Fibroblast of lung (primary cell): Measurements from ENCODE around the gene COPS6. TPM values are rescaled to one million over a fixed set of nuclear protein-coding genes. Genes with fewer than 3 reads are reported as not detected.

Experiments used
- DNase-seq, 2 donors: peaks; one replicate each; pipeline versions ENCODE4 v3.0.0 to v3.0.0-alpha.2; 2010; ENCODE audit warnings: low read depth in 2 of 2
- H2AFZ ChIP-seq: 2 replicates; pipeline ENCODE4 v1.5.1; 2012; ENCODE audit warnings: low read length, control low read depth, inconsistent platforms
- H3K27ac ChIP-seq: 2 replicates; pipeline ENCODE4 v1.5.1; 2011; ENCODE audit warnings: low read length, control low read depth; ENCODE audit not compliant: insufficient read depth
- H3K27me3 ChIP-seq: 2 replicates; pipeline ENCODE4 v1.5.1; 2011; ENCODE audit warnings: mild to moderate bottlenecking, low read length; ENCODE audit not compliant: control insufficient read depth, insufficient read depth
- H3K36me3 ChIP-seq: 2 replicates; pipeline ENCODE4 v1.5.1; 2011; ENCODE audit warnings: low read length; ENCODE audit not compliant: control insufficient read depth, insufficient read depth
- H3K4me1 ChIP-seq: 2 replicates; pipeline ENCODE4 v1.5.1; 2011; ENCODE audit warnings: low read length; ENCODE audit not compliant: control insufficient read depth, insufficient read depth; ENCODE audit errors: extremely low read depth
- H3K4me2 ChIP-seq: 2 replicates; pipeline ENCODE4 v1.5.1; 2011; ENCODE audit warnings: low read length, control low read depth; ENCODE audit not compliant: insufficient read depth; ENCODE audit errors: extremely low read depth
- H3K4me3 ChIP-seq, 4 experiments: fragments of 200-600 bp in 1 of 4; sonication (generic) in 1 of 4; replicated peaks in 1 of 4; 2 replicates each; pipeline ENCODE4 v1.5.1; 2011 to 2016; ENCODE audit warnings: low read length in 4 of 4, low read depth in 3 of 4, mild to moderate bottlenecking in 3 of 4, control low read depth in 2 of 4, inconsistent platforms in 1 of 4, mixed read lengths in 1 of 4; ENCODE audit not compliant: insufficient read depth in 1 of 4; ENCODE audit errors: control extremely low read depth in 1 of 4
- H3K79me2 ChIP-seq: 2 replicates; pipeline ENCODE4 v1.5.1; 2012; ENCODE audit warnings: mild to moderate bottlenecking, low read length, inconsistent platforms; ENCODE audit not compliant: control insufficient read depth, insufficient read depth
- H3K9ac ChIP-seq: 2 replicates; pipeline ENCODE4 v1.5.1; 2011; ENCODE audit warnings: mild to moderate bottlenecking, low read length, control low read depth; ENCODE audit not compliant: insufficient read depth
- H3K9me3 ChIP-seq: 2 replicates; pipeline ENCODE4 v1.5.1; 2012; ENCODE audit warnings: low read depth, low read length; ENCODE audit not compliant: control insufficient read depth, insufficient read depth
- H4K20me1 ChIP-seq: 2 replicates; pipeline ENCODE4 v1.5.1; 2011; ENCODE audit warnings: low read length; ENCODE audit not compliant: control insufficient read depth, insufficient read depth; ENCODE audit errors: extremely low read depth
- CTCF ChIP-seq, 2 donors: IDR thresholded peaks in 1 of 2; conservative IDR thresholded peaks in 1 of 2; 1 replicate in 1 of 2; 2 replicates in 1 of 2; pipeline ENCODE4 v1.5.1; 2011 to 2012; ENCODE audit warnings: low read length in 2 of 2, control low read depth in 1 of 2, inconsistent platforms in 1 of 2, low read depth in 1 of 2, mild to moderate bottlenecking in 1 of 2
- EZH2 ChIP-seq: IDR thresholded peaks from 2 replicates; pipeline ENCODE4 v1.5.1; 2012; ENCODE audit warnings: low read length, control low read depth, mild to moderate bottlenecking; ENCODE audit errors: missing control alignments
- polyA plus RNA-seq, 2 donors: library from polyadenylated mRNA; depleted of rRNA in 1 of 2; stranded (reverse) in 1 of 2; unstranded in 1 of 2; fragments of >200 nt; gene quantifications; 2 replicates each; pipeline ENCODE4 v1.2.1, GENCODE V29; 2011 to 2012; ENCODE audit warnings: missing spikeins in 1 of 2
- total RNA-seq: library from RNA; depleted of rRNA; stranded (reverse); fragments of >200 nt; gene quantifications from 2 replicates; pipeline ENCODE4 v1.2.1, GENCODE V29; 2014

The COPS6 gene
- total and polyA plus RNA-seq, 2 donors (not counting 1 experiment from before 2014, with no cell fraction given): 71.0 to 188 TPM

GRCh38 chr7:100044718-100045117, 44.1 kb upstream of the COPS6 start:
- Histone ChIP-seq H3K4me1 (peaks cover 2% of the 10 kb centered on the region), H3K9ac (no peak overlapping the region), H3K27ac (no peak overlapping the region), H3K79me2 (no peaks in the 10 kb centered on the region), H4K20me1 (no peaks in the 10 kb centered on the region), H3K4me3 (no peak overlapping the region), H3K27me3 (no peaks in the 10 kb centered on the region), H3K9me3 (no peaks in the 10 kb centered on the region), H3K36me3 (no peaks in the 10 kb centered on the region), H2AFZ (no peak overlapping the region), H3K4me2 (no peak overlapping the region)
- TF ChIP-seq EZH2 (no peak), CTCF (conservative IDR thresholded peaks at IDR 0.05 in 1 of 2, IDR thresholded peaks at IDR 0.05 in 1 of 2; ENCODE audit: low read depth in 1 of 2, low read length in 2 of 2) (no peak)
- DNase-seq: no peak

GRCh38 chr7:100048680-100049079, 40.1 kb upstream of the COPS6 start:
- Histone ChIP-seq H3K4me2 (no peak overlapping the region), H3K4me3 (no peak overlapping the region), H2AFZ (no peak overlapping the region), H3K27me3 (no peaks in the 10 kb centered on the region), H3K27ac (no peak overlapping the region), H3K9ac (no peak overlapping the region), H3K79me2 (peaks cover 4% of the 10 kb centered on the region), H4K20me1 (no peaks in the 10 kb centered on the region), H3K36me3 (no peaks in the 10 kb centered on the region), H3K4me1 (peaks cover 5% of the 10 kb centered on the region), H3K9me3 (no peaks in the 10 kb centered on the region)
- no peak for TF ChIP-seq EZH2
- no peak for DNase-seq

- H3K27ac ChIP-seq: peak within 1 kb of the TSS; percentile 91
- peak within 1 kb of the TSS; percentile 94 for H2AFZ ChIP-seq
- no peaks in the 10 kb centered on the region for H3K9me3 ChIP-seq
- peaks cover 4% of the 10 kb centered on the region for H3K79me2 ChIP-seq
- peak within 1 kb of the TSS; percentile 74 to 99 (median 77) for H3K4me3 ChIP-seq
- peak within 1 kb of the TSS; percentile 84 for H3K4me2 ChIP-seq
- DNase-seq: peak; percentile 83 to 84
- H3K27me3 ChIP-seq: no peaks in the 10 kb centered on the region
- H4K20me1 ChIP-seq: no peaks in the 10 kb centered on the region
- H3K9ac ChIP-seq: peak within 1 kb of the TSS; percentile 90
- no peak for TF ChIP-seq EZH2
- peak in 1 of 2 donors; percentile 21 for TF ChIP-seq CTCF (conservative IDR thresholded peaks at IDR 0.05 in 1 of 2, IDR thresholded peaks at IDR 0.05 in 1 of 2; ENCODE audit: low read depth in 1 of 2, low read length in 2 of 2)
- peaks cover 5% of the 10 kb centered on the region for H3K4me1 ChIP-seq
- no peaks in the 10 kb centered on the region for H3K36me3 ChIP-seq
These were observed 39.1 kb upstream of the COPS6 start, which contains the start of gene ZSCAN21 for GRCh38 chr7:100049441-100050291. TSS of gene ZSCAN21 (plus strand) at chr7:100049774. CDS start at chr7:100057007, 7,233 bp downstream.
